ENCODE measurements around the gene FBXO33.
"Not testable (repeated sequence)": the region's sequence is repeated elsewhere in the genome, so short reads cannot be mapped to it uniquely, and the experiment has no call there.

FBXO33 gene

DNA sequence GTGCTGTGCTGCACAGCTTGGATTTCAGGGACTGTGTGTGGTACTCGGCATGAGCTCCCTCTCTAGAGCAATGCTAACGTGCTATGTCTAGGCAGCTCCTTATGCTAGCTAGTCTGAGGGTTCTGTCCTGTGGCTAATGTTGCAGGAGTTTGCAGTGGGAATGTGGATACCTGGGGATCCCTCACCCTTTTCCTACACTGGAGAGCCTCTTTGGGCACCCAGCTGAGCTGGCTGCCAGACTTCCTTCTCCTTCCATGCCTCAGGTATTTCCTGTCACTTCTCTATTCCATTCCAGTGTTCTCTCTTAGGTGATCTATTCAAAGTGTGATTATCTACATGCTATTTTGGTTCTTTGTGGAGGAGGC lies 64.9 kb downstream of the FBXO33 start:
- no peaks in the 10 kb centered on the region for H3K9me3 ChIP-seq (ENCODE audit: control insufficient read depth, low read depth, low read length)
- H3K36me3 ChIP-seq (ENCODE audit: control insufficient read depth, low read depth, low read length): no peaks in the 10 kb centered on the region
- no peak overlapping the region for H3K27ac ChIP-seq (ENCODE audit: low read length)
- peaks cover 19% of the 10 kb centered on the region for H3K4me1 ChIP-seq (ENCODE audit: control insufficient read depth, low read depth, low read length)
- H3K9ac ChIP-seq (ENCODE audit: low read length): no peak overlapping the region
- no peak overlapping the region for H3K4me3 ChIP-seq (ENCODE audit: low read length)
- no peaks in the 10 kb centered on the region for H3K27me3 ChIP-seq (ENCODE audit: control insufficient read depth, insufficient read depth, low read length)

DNA sequence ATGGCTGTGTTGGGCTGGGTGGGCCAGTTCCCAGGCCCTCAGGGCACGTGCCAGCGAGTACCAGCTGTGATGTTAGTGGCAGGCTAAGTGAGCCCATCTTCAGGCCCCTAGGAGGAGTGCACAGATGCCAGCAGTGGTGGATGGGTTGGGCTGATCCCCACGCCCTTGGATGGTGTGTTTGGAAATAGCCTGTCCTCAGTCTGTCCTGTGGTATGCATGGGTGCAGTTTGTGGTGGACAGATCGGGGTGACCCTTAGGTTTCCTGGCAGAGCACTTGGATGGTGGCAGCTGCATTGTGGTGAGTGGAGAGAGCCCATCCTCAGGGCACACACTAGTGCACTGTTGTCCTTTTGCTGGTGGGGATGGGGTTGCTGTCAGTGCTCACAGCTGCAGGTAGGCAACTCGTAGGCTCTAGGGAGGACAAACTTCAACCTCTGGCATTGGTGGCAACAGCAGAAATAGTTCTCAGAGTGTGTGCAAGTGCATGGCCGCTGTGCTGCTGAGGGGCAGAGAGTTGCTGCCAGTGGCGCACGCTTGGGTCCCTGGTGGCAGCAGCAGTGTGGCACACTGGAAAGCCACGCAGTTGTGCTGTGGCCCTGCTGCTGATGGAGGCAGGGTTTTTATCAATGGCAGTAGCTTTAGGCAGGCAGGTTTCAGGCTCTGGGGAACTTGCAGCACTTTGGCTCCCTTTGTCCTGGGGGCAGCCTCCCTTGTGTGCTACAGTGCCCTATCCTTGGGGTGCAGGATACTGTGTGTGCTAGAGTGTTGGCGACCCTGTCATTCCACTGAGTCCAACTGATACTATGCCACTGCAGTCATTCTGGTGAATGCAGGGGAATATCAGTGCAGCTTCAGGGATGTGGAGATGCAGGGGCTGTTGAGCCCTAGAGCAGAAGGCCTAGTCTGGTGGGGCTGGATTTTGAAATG lies 65.5 kb downstream of the FBXO33 start:
- Histone ChIP-seq H3K27me3 (ENCODE audit: control insufficient read depth, insufficient read depth, low read length) (no peaks in the 10 kb centered on the region), H3K9me3 (ENCODE audit: control insufficient read depth, low read depth, low read length) (no peaks in the 10 kb centered on the region), H3K9ac (ENCODE audit: low read length) (no peak overlapping the region), H3K36me3 (ENCODE audit: control insufficient read depth, low read depth, low read length) (no peaks in the 10 kb centered on the region), H3K27ac (ENCODE audit: low read length) (no peak overlapping the region), H3K4me3 (ENCODE audit: low read length) (no peak overlapping the region), H3K4me1 (ENCODE audit: control insufficient read depth, low read depth, low read length) (peaks cover 19% of the 10 kb centered on the region)

DNA sequence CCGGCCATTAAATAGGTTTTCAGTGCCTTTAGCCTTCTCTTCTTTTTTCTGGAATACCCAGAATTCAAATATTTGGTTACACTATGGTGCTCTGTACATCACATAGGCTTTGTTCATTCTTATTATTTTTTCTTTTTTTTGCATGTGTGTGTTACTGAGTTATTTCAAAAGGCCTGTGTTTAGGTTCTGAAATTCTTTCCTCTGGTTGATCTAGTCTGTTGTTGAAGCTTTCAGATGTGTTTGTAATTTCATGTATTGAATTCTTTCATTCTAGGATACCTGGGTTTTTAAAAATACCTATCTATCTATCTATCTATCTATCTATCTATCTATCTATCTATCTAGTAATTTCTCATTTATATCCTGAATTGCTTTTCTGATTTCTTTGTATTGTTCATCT lies 66.9 kb downstream of the FBXO33 start:
- Histone ChIP-seq H3K27me3 (ENCODE audit: control insufficient read depth, insufficient read depth, low read length) (no peaks in the 10 kb centered on the region), H3K4me1 (ENCODE audit: control insufficient read depth, low read depth, low read length) (peaks cover 19% of the 10 kb centered on the region), H3K36me3 (ENCODE audit: control insufficient read depth, low read depth, low read length) (no peaks in the 10 kb centered on the region), H3K9ac (ENCODE audit: low read length) (no peak overlapping the region), H3K27ac (ENCODE audit: low read length) (no peak overlapping the region), H3K4me3 (ENCODE audit: low read length) (no peak overlapping the region), H3K9me3 (ENCODE audit: control insufficient read depth, low read depth, low read length) (no peaks in the 10 kb centered on the region)

DNA sequence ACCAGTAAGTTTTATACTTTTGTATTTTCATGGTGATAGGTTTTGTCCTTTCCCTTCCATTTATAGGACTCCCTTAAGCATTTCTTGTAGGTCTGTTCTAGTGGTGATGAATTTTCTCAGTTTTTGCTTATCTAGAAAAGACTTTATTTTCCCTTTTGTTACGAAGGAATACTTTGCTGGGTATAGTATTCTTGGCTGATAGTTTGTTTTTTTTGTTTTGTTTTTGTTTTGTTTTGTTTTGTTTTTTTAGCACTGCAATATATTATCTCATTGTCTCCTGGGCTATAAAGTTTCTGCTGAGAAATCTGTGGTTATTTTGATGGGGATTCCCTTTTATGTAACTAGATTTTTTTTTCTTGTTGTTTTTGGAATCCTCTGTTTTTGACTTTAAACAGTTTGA lies 67.7 kb downstream of the FBXO33 start:
- Histone ChIP-seq H3K27me3 (ENCODE audit: control insufficient read depth, insufficient read depth, low read length) (no peaks in the 10 kb centered on the region), H3K9me3 (ENCODE audit: control insufficient read depth, low read depth, low read length) (no peaks in the 10 kb centered on the region), H3K27ac (ENCODE audit: low read length) (no peak overlapping the region), H3K9ac (ENCODE audit: low read length) (no peak overlapping the region), H3K4me1 (ENCODE audit: control insufficient read depth, low read depth, low read length) (peaks cover 19% of the 10 kb centered on the region), H3K4me3 (ENCODE audit: low read length) (no peak overlapping the region), H3K36me3 (ENCODE audit: control insufficient read depth, low read depth, low read length) (no peaks in the 10 kb centered on the region)

DNA sequence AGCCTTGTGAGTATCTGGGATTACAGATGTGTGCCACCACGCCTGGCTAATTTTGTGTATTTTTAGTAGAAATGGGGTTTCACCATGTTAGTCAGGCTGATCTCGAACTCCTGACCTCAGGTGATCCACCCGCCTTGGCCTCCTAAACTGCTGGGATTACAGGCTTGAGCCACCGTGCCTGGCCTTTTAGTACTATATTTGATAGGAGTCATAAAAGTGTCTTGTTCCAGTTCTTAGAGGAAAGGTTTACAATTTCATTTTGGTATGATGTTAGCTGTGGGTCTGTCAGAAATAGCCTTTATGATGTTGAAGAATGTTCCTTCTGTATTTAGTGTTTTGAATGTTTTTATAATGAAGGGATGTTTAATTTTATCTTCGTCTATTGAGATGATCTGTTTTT lies 70.7 kb downstream of the FBXO33 start:
- H3K9me3 ChIP-seq (ENCODE audit: control insufficient read depth, low read depth, low read length); H3K4me1 ChIP-seq (ENCODE audit: control insufficient read depth, low read depth, low read length); H3K9ac ChIP-seq (ENCODE audit: low read length); H3K36me3 ChIP-seq (ENCODE audit: control insufficient read depth, low read depth, low read length); H3K27me3 ChIP-seq (ENCODE audit: control insufficient read depth, insufficient read depth, low read length); H3K4me3 ChIP-seq (ENCODE audit: low read length); H3K27ac ChIP-seq (ENCODE audit: low read length): not testable (repeated sequence)

DNA sequence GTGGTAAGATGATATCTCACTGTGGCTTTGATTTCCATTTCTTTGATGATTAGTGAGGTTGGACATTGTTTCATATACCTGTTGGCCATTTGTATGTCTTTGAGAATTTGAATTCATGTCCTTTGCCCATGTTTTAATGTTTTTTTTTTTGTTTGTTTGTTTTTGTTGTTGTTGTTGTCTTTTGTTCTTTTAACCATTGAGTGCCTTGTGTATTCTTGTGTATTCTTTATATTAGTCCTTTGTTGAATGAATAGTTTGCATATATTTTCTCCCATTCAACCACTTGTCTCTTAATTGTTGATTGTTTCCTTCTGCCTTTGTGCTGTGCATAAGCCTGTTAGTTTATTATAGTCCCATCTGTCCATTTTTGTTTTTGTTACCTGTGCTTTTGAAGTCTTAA lies 71.9 kb downstream of the FBXO33 start:
- Histone ChIP-seq H3K4me1 (ENCODE audit: control insufficient read depth, low read depth, low read length) (no peaks in the 10 kb centered on the region), H3K4me3 (ENCODE audit: low read length) (no peak overlapping the region), H3K27me3 (ENCODE audit: control insufficient read depth, insufficient read depth, low read length) (no peaks in the 10 kb centered on the region), H3K9me3 (ENCODE audit: control insufficient read depth, low read depth, low read length) (no peaks in the 10 kb centered on the region), H3K36me3 (ENCODE audit: control insufficient read depth, low read depth, low read length) (no peaks in the 10 kb centered on the region), H3K27ac (ENCODE audit: low read length) (no peak overlapping the region), H3K9ac (ENCODE audit: low read length) (no peak overlapping the region)

DNA sequence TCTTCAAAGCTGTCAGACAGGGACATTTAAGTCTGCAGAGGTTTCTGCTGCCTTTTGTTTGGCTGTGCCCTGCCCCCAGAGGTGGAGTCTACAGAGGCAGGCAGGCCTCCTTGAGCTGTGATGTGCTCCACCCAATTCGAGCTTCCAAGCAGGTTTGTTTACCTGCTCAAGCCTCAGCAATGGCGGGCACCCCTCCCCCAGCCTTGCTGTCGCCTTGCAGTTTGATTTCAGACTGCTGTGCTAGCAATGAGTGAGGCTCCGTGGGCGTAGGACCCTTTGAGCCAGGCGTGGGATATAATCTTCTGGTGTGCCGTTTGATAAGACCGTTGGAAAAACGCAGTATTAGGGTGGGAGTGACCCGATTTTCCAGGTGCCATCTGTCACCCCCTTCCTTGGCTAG lies 73.2 kb downstream of the FBXO33 start:
- H3K27me3 ChIP-seq (ENCODE audit: control insufficient read depth, insufficient read depth, low read length); H3K4me1 ChIP-seq (ENCODE audit: control insufficient read depth, low read depth, low read length); H3K9ac ChIP-seq (ENCODE audit: low read length); H3K36me3 ChIP-seq (ENCODE audit: control insufficient read depth, low read depth, low read length); H3K27ac ChIP-seq (ENCODE audit: low read length); H3K9me3 ChIP-seq (ENCODE audit: control insufficient read depth, low read depth, low read length); H3K4me3 ChIP-seq (ENCODE audit: low read length): not testable (repeated sequence)

DNA sequence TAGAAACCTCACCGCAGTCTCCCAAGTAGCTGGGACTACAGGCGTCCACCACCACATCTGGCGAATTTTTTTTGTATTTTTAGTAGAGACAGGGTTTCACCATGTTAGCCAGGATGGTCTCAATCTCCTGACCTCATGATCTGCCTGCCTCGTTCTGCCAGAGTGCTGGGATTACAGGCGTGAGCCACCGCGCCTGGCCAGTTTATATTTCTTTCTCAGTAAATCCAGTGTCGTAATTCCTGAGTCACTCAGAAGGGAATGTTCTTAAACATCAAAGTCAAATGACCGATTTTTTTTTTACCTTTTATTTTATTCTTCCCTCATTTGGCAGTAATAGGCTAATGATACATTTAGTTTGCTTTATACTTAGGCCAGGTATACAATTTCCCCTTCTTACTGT lies 80.5 kb downstream of the FBXO33 start:
- H3K9ac ChIP-seq (ENCODE audit: low read length): no peak overlapping the region
- H3K27me3 ChIP-seq (ENCODE audit: control insufficient read depth, insufficient read depth, low read length): no peaks in the 10 kb centered on the region
- no peaks in the 10 kb centered on the region for H3K4me1 ChIP-seq (ENCODE audit: control insufficient read depth, low read depth, low read length)
- no peaks in the 10 kb centered on the region for H3K36me3 ChIP-seq (ENCODE audit: control insufficient read depth, low read depth, low read length)
- no peaks in the 10 kb centered on the region for H3K9me3 ChIP-seq (ENCODE audit: control insufficient read depth, low read depth, low read length)
- H3K4me3 ChIP-seq (ENCODE audit: low read length): no peak overlapping the region
- no peak overlapping the region for H3K27ac ChIP-seq (ENCODE audit: low read length)

DNA sequence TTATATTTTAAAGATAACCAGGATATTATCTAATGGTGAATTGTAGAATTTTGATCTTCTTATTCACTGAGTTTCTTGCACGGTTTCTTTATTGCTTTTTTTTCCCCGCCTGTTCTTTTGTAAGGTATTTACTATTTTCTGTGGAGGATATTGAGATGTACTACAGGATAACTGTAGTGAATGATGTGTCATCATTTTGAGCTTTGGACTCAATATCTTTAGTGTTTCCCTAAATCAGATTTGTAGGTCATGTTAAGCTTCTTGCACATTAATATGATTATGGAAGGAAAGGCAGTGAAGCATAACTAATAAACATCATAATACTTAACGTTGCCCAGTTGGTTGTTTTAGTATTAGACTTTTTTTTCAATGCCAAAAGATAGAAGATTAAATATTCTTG lies 81.4 kb downstream of the FBXO33 start:
- H3K27me3 ChIP-seq (ENCODE audit: control insufficient read depth, insufficient read depth, low read length): no peaks in the 10 kb centered on the region
- no peak overlapping the region for H3K9ac ChIP-seq (ENCODE audit: low read length)
- no peaks in the 10 kb centered on the region for H3K9me3 ChIP-seq (ENCODE audit: control insufficient read depth, low read depth, low read length)
- no peaks in the 10 kb centered on the region for H3K4me1 ChIP-seq (ENCODE audit: control insufficient read depth, low read depth, low read length)
- no peaks in the 10 kb centered on the region for H3K36me3 ChIP-seq (ENCODE audit: control insufficient read depth, low read depth, low read length)
- no peak overlapping the region for H3K27ac ChIP-seq (ENCODE audit: low read length)
- H3K4me3 ChIP-seq (ENCODE audit: low read length): no peak overlapping the region
